HG02852 (cell line): ENCODE results near the gene FAHD1.

Experiments used
- ATAC-seq: cut with Tn5 transposase; IDR thresholded peaks from one replicate; pipeline ENCODE4 v1.9.1; 2021; ENCODE audit warnings: mild to moderate bottlenecking, moderate library complexity; ENCODE audit not compliant: unreplicated experiment

FAHD1 gene

GRCh38 chr16:1878256-1878655, 51.2 kb downstream of the FAHD1 start:
- no peak for ATAC-seq
